IMR-90 (cell line): ENCODE data around the gene KANSL3. TPM values are rescaled to one million over a fixed set of nuclear protein-coding genes. Genes with fewer than 3 reads are reported as not detected.

Source experiments
- ATAC-seq: fragments of 200-7000 bp; cut with Tn5 transposase; 2 replicates; pipeline ENCODE4 v1.9.1; 2020; ENCODE audit warnings: low read depth, mild to moderate bottlenecking, moderate library complexity
- BruUV-seq: library from RNA; stranded (reverse); fragments of 400-500 nt; replicated peaks from 2 replicates; lab custom pipeline; 2021; lab: Mats Ljungman, UMichigan
- CTCF ChIA-PET: fragments of 300-600 bp; formaldehyde crosslinking; extraction: SDS; loops from one replicate; lab custom pipeline; 2021; ENCODE audit warnings: antibody characterized with exemption; lab: Yijun Ruan, JAX
- POLR2A ChIA-PET: fragments of 300-600 bp; sonication (Branson Sonifier 250); formaldehyde crosslinking; loops from one replicate; lab custom pipeline; 2022; ENCODE audit warnings: antibody characterized with exemption; ENCODE audit not compliant: unreplicated experiment; lab: Charles Lee
- DNase-seq: peaks from one replicate; pipeline ENCODE4 v3.0.0; 2013
- H2AFZ ChIP-seq: replicated peaks from 2 replicates; pipeline ENCODE3; 2013; ENCODE audit warnings: low read length, mild to moderate bottlenecking; ENCODE audit not compliant: poor library complexity
- H2AK5ac ChIP-seq: 2 replicates; pipeline ENCODE4 v1.6.1; 2013; ENCODE audit warnings: low read depth, low read length, inconsistent platforms
- H2AK9ac ChIP-seq: replicated peaks from 2 replicates; pipeline ENCODE3; 2013; ENCODE audit warnings: mild to moderate bottlenecking, low read depth, low read length, moderate library complexity; ENCODE audit not compliant: poor library complexity
- H2BK120ac ChIP-seq: 2 replicates; pipeline ENCODE4 v1.6.1; 2013; ENCODE audit warnings: low read depth, low read length, inconsistent platforms
- H2BK15ac ChIP-seq: 3 replicates; pipeline ENCODE4 v1.6.1; 2013; ENCODE audit warnings: low read depth, low read length, inconsistent platforms
- H2BK20ac ChIP-seq: 2 replicates; pipeline ENCODE4 v1.6.1; 2013; ENCODE audit warnings: low read depth, mild to moderate bottlenecking, inconsistent platforms, low read length, moderate library complexity
- H2BK5ac ChIP-seq: 2 replicates; pipeline ENCODE4 v1.6.1; 2013; ENCODE audit warnings: mild to moderate bottlenecking, low read depth, low read length, inconsistent platforms; ENCODE audit not compliant: poor library complexity, severe bottlenecking
- H3K14ac ChIP-seq: replicated peaks from 2 replicates; pipeline ENCODE4 v1.6.1; 2013; ENCODE audit warnings: low read depth, low read length, inconsistent platforms
- H3K18ac ChIP-seq: 2 replicates; pipeline ENCODE4 v1.6.1; 2013; ENCODE audit warnings: low read depth, low read length, control low read depth
- H3K23ac ChIP-seq: 2 replicates; pipeline ENCODE4 v1.6.1; 2013; ENCODE audit warnings: low read depth, low read length, inconsistent platforms
- H3K27ac ChIP-seq: 2 replicates; pipeline ENCODE4 v1.5.1; 2013; ENCODE audit warnings: mild to moderate bottlenecking, control low read depth, low read length; ENCODE audit not compliant: insufficient read depth
- H3K27me3 ChIP-seq: 2 replicates; pipeline ENCODE4 v1.6.1; 2013; ENCODE audit warnings: low read length; ENCODE audit not compliant: control insufficient read depth, insufficient read depth
- H3K36me3 ChIP-seq: 2 replicates; pipeline ENCODE4 v1.6.1; 2013; ENCODE audit warnings: low read length, mixed read lengths; ENCODE audit not compliant: control insufficient read depth, insufficient read depth
- H3K4ac ChIP-seq: 2 replicates; pipeline ENCODE4 v1.6.1; 2013; ENCODE audit warnings: low read depth, low read length, inconsistent platforms
- H3K4me1 ChIP-seq: 2 replicates; pipeline ENCODE4 v1.6.1; 2013; ENCODE audit warnings: low read length, mixed read lengths; ENCODE audit not compliant: control insufficient read depth, insufficient read depth
- H3K4me2 ChIP-seq: 2 replicates; pipeline ENCODE4 v1.6.1; 2013; ENCODE audit warnings: low read depth, mild to moderate bottlenecking, control low read depth, low read length, moderate library complexity
- H3K4me3 ChIP-seq: 2 replicates; pipeline ENCODE4 v1.5.1; 2013; ENCODE audit warnings: low read depth, mild to moderate bottlenecking, control low read depth, low read length, moderate library complexity; ENCODE audit not compliant: insufficient read depth
- H3K56ac ChIP-seq: 2 replicates; pipeline ENCODE4 v1.6.1; 2013; ENCODE audit warnings: low read length, inconsistent platforms; ENCODE audit not compliant: insufficient read depth; ENCODE audit errors: extremely low read depth
- H3K79me1 ChIP-seq, 2 experiments: 2 replicates each; pipeline ENCODE4 v1.6.1; 2013; ENCODE audit warnings: low read length in 2 of 2, inconsistent platforms in 1 of 2, low read depth in 1 of 2
- H3K9ac ChIP-seq: 2 replicates; pipeline ENCODE4 v1.6.1; 2013; ENCODE audit warnings: low read depth, low read length, control low read depth
- H3K9me1 ChIP-seq: 2 replicates; pipeline ENCODE4 v1.6.1; 2013; ENCODE audit warnings: low read length, inconsistent platforms; ENCODE audit not compliant: insufficient read depth
- H3K9me3 ChIP-seq: 2 replicates; pipeline ENCODE4 v1.6.1; 2013; ENCODE audit warnings: low read length; ENCODE audit not compliant: control insufficient read depth, insufficient read depth
- H4K20me1 ChIP-seq: 2 replicates; pipeline ENCODE4 v1.6.1; 2013; ENCODE audit warnings: low read length, inconsistent platforms; ENCODE audit not compliant: insufficient read depth
- H4K5ac ChIP-seq: 2 replicates; pipeline ENCODE4 v1.6.1; 2013; ENCODE audit warnings: mild to moderate bottlenecking, low read depth, low read length, control low read depth
- H4K8ac ChIP-seq, 2 experiments: 2 replicates each; pipeline ENCODE4 v1.6.1; 2013; ENCODE audit warnings: low read depth in 2 of 2, low read length in 2 of 2, control low read depth in 1 of 2, inconsistent platforms in 1 of 2
- H4K91ac ChIP-seq: 2 replicates; pipeline ENCODE4 v1.6.1; 2013; ENCODE audit warnings: low read depth, low read length, inconsistent platforms; ENCODE audit not compliant: insufficient read depth
- BHLHE40 ChIP-seq: fragments of 150-350 bp; IDR thresholded peaks from 2 replicates; pipeline ENCODE4 v1.6.1; 2016; ENCODE audit warnings: mild to moderate bottlenecking, low read depth, low read length
- CEBPB ChIP-seq: IDR thresholded peaks from 2 replicates; pipeline ENCODE4 v1.6.1; 2012; ENCODE audit warnings: low read depth, low read length, improper control_type of control experiment
- CTCF ChIP-seq: conservative IDR thresholded peaks from 2 replicates; pipeline ENCODE4 v1.5.1; 2012; ENCODE audit warnings: mild to moderate bottlenecking, low read depth, low read length, improper control_type of control experiment
- ELK1 ChIP-seq: fragments of 150-350 bp; IDR thresholded peaks from 2 replicates; pipeline ENCODE4 v1.6.1; 2016; ENCODE audit warnings: low read depth, mild to moderate bottlenecking, low read length, moderate library complexity, borderline replicate concordance
- FOS ChIP-seq: fragments of 150-350 bp; IDR thresholded peaks from 2 replicates; pipeline ENCODE4 v1.6.1; 2016; ENCODE audit warnings: low read depth, low read length
- MAFK ChIP-seq: IDR thresholded peaks from 2 replicates; pipeline ENCODE4 v1.6.1; 2012; ENCODE audit warnings: low read depth, low read length, improper control_type of control experiment
- MXI1 ChIP-seq: IDR thresholded peaks from 2 replicates; pipeline ENCODE4 v1.6.1; 2012; ENCODE audit warnings: low read depth, mild to moderate bottlenecking, low read length, moderate library complexity, borderline replicate concordance
- NFE2L2 ChIP-seq: fragments of 150-350 bp; IDR thresholded peaks from 2 replicates; pipeline ENCODE4 v1.6.1; 2016; ENCODE audit warnings: low read depth, mild to moderate bottlenecking, low read length
- RAD21 ChIP-seq: IDR thresholded peaks from 2 replicates; pipeline ENCODE4 v1.6.1; 2012; ENCODE audit warnings: low read length, improper control_type of control experiment
- RCOR1 ChIP-seq: IDR thresholded peaks from 2 replicates; pipeline ENCODE4 v1.6.1; 2012; ENCODE audit warnings: mild to moderate bottlenecking, low read length, improper control_type of control experiment; ENCODE audit not compliant: insufficient replicate concordance
- USF2 ChIP-seq: fragments of 150-350 bp; IDR thresholded peaks from 2 replicates; pipeline ENCODE4 v1.6.1; 2017; ENCODE audit warnings: mild to moderate bottlenecking, antibody characterized with exemption, low read length, low read depth
- WGBS, 2 experiments: methylation state at CpG; one replicate each; pipeline versions ENCODE4 v1.1.5 to v1.1.7; 2013; ENCODE audit warnings: missing lambda C conversion rate in 2 of 2; ENCODE audit not compliant: insufficient read length in 1 of 2; ENCODE audit errors: extremely low coverage in 2 of 2; 5-methylcytosine and 5-hydroxymethylcytosine counted together
- dilution Hi-C: fragments of 300-500 bp; cut with HindIII; formaldehyde crosslinking; loops from one replicate; pipeline ENCODE4 v1.14.3; 2018; ENCODE audit warnings: low sequenced_read_pairs; ENCODE audit not compliant: unreplicated experiment
- in situ Hi-C: fragments of 300-500 bp; cut with MboI; formaldehyde crosslinking; loops from 3 replicates; pipeline ENCODE4 v1.14.3; 2019; ENCODE audit warnings: low sequenced_read_pairs, inconsistent platforms, mixed read lengths
- intact Hi-C: fragments of 100-400 bp; cut with micrococcal nuclease; formaldehyde crosslinking; loops from 2 replicates; pipeline ENCODE4 v1.10.0; 2022
- polyA plus RNA-seq, 3 experiments: library from polyadenylated mRNA; depleted of rRNA; stranded (reverse); fragments of >200 nt; gene quantifications; 2 replicates each; pipeline ENCODE4 v1.2.3, GENCODE V29; 2012; ENCODE audit warnings: low replicate concordance in 1 of 3
- total RNA-seq: library from RNA; depleted of rRNA; stranded (reverse); fragments of >200 nt; gene quantifications from 2 replicates; pipeline ENCODE4 v1.2.3, GENCODE V29; 2012

KANSL3 gene
- total and polyA plus RNA-seq, 2 of the 4 experiments (the other 2 are of a cell fraction) = 22.2 to 26.3 TPM

GRCh38 chr2:96631804-96632435 is 6.2 kb downstream of the KANSL3 start:
- Histone ChIP-seq H2AK5ac (no peak overlapping the region), H3K14ac (no peak overlapping the region), H2AFZ (no peak overlapping the region), H3K56ac (no peak overlapping the region), H4K5ac (no peak overlapping the region), H3K36me3 (peaks cover 20% of the 10 kb centered on the region), H4K8ac (no peak overlapping the region), H2BK15ac (no peak overlapping the region), H2BK120ac (no peak overlapping the region), H3K9me1 (peaks cover 9% of the 10 kb centered on the region), H3K27me3 (no peaks in the 10 kb centered on the region), H3K9me3 (no peaks in the 10 kb centered on the region), H4K20me1 (peaks cover 15% of the 10 kb centered on the region; the same call in 1 of the 2 replicates), H2BK20ac (no peak overlapping the region), H3K4me1 (peaks cover 7% of the 10 kb centered on the region), H3K4ac (no peak overlapping the region), H2AK9ac (no peak overlapping the region), H3K4me3 (no peak overlapping the region), H3K9ac (no peak overlapping the region), H3K27ac (no peak overlapping the region), H2BK5ac (peak overlapping the region; percentile 12), H3K79me1 (peaks cover 34 to 65% of the 10 kb centered on the region in 2 experiments), H3K23ac (no peak overlapping the region), H3K18ac (no peak overlapping the region), H3K4me2 (no peak overlapping the region), H4K91ac (no peak overlapping the region)
- TF ChIP-seq MAFK (no peak), NFE2L2 (no peak), MXI1 (no peak), RAD21 (no peak), ELK1 (no peak), BHLHE40 (no peak; the same call in 1 of the 2 replicates), RCOR1 (no peak), CTCF (no peak), FOS (peak; percentile 49), CEBPB (peak; percentile 81), USF2 (no peak)
- ChIA-PET CTCF (interaction anchor here (0.5 kb wide), 1 partner anchor 133 kb away, joined by 5 read pairs; no protein-coding TSS in a partner anchor), POLR2A (no interaction called here)
- intact Hi-C loops (no loop called here), in situ Hi-C loops (no loop called here), dilution Hi-C loops (no loop called here)
- peak; percentile 79 for ATAC-seq
- DNase-seq = peak; percentile 91
- BruUV-seq = no TSS peak
- no CpG with 5 or more reads among the region's 4 CpGs for WGBS, 2 experiments
